Neuron (in vitro differentiated cells): ENCODE data around the gene MPV17.
"Not testable (repeated sequence)": the region's sequence is repeated elsewhere in the genome, so short reads cannot be mapped to it uniquely, and the experiment has no call there.

Experiments
- H2AFZ ChIP-seq: one replicate; pipeline ENCODE4 v1.6.1; 2013; ENCODE audit warnings: low read depth, mild to moderate bottlenecking, inconsistent platforms, low read length, moderate library complexity
- H3K27me3 ChIP-seq: one replicate; pipeline ENCODE4 v1.6.1; 2013; ENCODE audit warnings: low read length; ENCODE audit not compliant: insufficient read depth
- H3K36me3 ChIP-seq: one replicate; pipeline ENCODE4 v1.6.1; 2013; ENCODE audit warnings: low read length; ENCODE audit not compliant: insufficient read depth
- H3K4me1 ChIP-seq: one replicate; pipeline ENCODE4 v1.6.1; 2013; ENCODE audit warnings: low read length; ENCODE audit not compliant: insufficient read depth
- H3K4me3 ChIP-seq: 2 replicates; pipeline ENCODE4 v1.5.1; 2013; ENCODE audit warnings: mild to moderate bottlenecking, low read length, moderate library complexity
- H3K9me3 ChIP-seq: one replicate; pipeline ENCODE4 v1.6.1; 2013; ENCODE audit warnings: low read length

MPV17 gene

DNA sequence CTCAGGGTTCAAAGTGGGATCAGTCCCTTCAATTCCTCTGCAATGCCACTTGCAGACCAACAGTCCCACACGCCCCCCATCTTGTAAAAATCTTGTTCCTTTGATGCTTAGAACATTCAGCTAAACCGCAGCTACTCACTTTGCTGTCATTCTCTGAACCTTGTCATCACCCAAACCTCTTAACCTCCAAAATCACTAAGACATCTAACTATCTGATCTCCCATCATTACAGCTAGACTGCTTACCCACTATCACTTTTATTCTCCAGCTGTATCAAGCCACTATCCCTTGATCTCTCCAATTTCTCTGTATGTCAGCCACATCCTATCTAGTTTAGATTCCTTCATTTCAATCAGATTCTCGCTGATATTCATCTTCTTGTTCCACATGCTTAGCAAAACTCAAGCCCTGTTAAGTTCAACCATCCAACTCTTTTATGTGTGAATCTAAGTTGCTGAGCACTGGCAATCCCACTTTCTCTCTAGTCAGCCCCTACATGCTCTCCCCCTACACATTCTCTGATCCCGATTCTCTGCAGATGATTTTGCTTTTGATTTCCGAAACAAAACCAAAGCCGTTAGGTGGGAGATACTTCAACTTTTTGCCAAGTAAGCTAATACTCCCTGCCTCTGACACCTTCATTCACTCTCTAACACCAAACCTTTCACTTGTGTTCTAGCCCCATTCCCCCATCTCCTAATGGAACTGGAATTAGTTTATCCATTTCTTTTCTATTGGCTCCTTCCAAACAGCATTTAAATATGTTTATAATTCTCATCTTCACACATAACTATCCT, 29.1 kb upstream of the MPV17 start:
- Histone ChIP-seq H3K9me3 (no peaks in the 10 kb centered on the region), H3K4me1 (peaks cover 4% of the 10 kb centered on the region), H3K4me3 (no peak overlapping the region), H2AFZ (no peak overlapping the region), H3K27me3 (no peaks in the 10 kb centered on the region), H3K36me3 (peaks cover 4% of the 10 kb centered on the region)

- no peak overlapping the region for H2AFZ ChIP-seq
- no peaks in the 10 kb centered on the region for H3K4me1 ChIP-seq
- no peaks in the 10 kb centered on the region for H3K27me3 ChIP-seq
- no peaks in the 10 kb centered on the region for H3K9me3 ChIP-seq
- peaks cover 4% of the 10 kb centered on the region for H3K36me3 ChIP-seq
- H3K4me3 ChIP-seq, result no peak overlapping the region
These were observed 27.3 kb upstream of the MPV17 start for GRCh38 chr2:27350106-27350693.

DNA sequence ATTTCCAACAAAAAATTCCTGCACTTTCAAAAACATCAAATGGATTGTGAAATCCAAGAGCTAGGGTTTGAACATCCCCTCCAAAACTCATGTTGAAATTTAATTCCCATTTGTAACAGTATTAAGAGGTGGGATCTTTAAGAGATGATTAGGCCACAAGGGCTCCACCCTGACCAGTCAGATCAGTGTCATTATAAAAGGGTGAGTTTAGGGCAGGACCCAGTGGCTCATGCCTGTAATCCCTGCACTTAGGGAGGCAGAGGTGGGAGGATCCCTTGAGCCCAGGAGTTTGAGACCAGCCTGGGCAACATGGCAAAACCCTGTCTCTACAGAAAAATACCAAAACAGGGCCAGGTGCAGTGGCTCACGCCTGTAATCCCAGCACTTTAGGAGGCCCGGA, 24.7 kb upstream of the MPV17 start:
- Histone ChIP-seq H3K9me3 (no peaks in the 10 kb centered on the region), H3K4me1 (no peaks in the 10 kb centered on the region), H3K4me3 (no peak overlapping the region), H2AFZ (no peak overlapping the region), H3K36me3 (peaks cover 14% of the 10 kb centered on the region), H3K27me3 (no peaks in the 10 kb centered on the region)

GRCh38 chr2:27336173-27336572, 13.3 kb upstream of the MPV17 start:
- peaks cover 71% of the 10 kb centered on the region for H3K36me3 ChIP-seq
- H3K4me1 ChIP-seq, result no peaks in the 10 kb centered on the region

GRCh38 chr2:27335311-27335710, 12.4 kb upstream of the MPV17 start:
- no peaks in the 10 kb centered on the region for H3K27me3 ChIP-seq
- H3K4me3 ChIP-seq, result no peak overlapping the region
- H3K4me1 ChIP-seq, result no peaks in the 10 kb centered on the region
- peaks cover 68% of the 10 kb centered on the region for H3K36me3 ChIP-seq
- no peaks in the 10 kb centered on the region for H3K9me3 ChIP-seq
- no peak overlapping the region for H2AFZ ChIP-seq

More at GRCh38 chr2:27336173-27336572, 13.3 kb upstream of the MPV17 start:
- no peaks in the 10 kb centered on the region for H3K27me3 ChIP-seq
- no peak overlapping the region for H3K4me3 ChIP-seq
- H2AFZ ChIP-seq, result no peak overlapping the region
- H3K9me3 ChIP-seq, result no peaks in the 10 kb centered on the region

- no peaks in the 10 kb centered on the region for H3K9me3 ChIP-seq
- H3K4me1 ChIP-seq, result peaks cover 18% of the 10 kb centered on the region
- no peaks in the 10 kb centered on the region for H3K27me3 ChIP-seq
- H3K4me3 ChIP-seq, result no peak overlapping the region
- no peak overlapping the region for H2AFZ ChIP-seq
- H3K36me3 ChIP-seq, result peaks cover 39% of the 10 kb centered on the region
These were observed 1.8 kb upstream of the MPV17 start for GRCh38 chr2:27324720-27325119.

- peak overlapping the region; percentile 78 for H3K4me3 ChIP-seq
- no peaks in the 10 kb centered on the region for H3K27me3 ChIP-seq
- no peaks in the 10 kb centered on the region for H3K9me3 ChIP-seq
- peaks cover 29% of the 10 kb centered on the region for H3K36me3 ChIP-seq
- H2AFZ ChIP-seq, result no peak overlapping the region
- H3K4me1 ChIP-seq, result peaks cover 18% of the 10 kb centered on the region
These were observed 844 bp upstream of the MPV17 start for GRCh38 chr2:27323596-27324285.

DNA sequence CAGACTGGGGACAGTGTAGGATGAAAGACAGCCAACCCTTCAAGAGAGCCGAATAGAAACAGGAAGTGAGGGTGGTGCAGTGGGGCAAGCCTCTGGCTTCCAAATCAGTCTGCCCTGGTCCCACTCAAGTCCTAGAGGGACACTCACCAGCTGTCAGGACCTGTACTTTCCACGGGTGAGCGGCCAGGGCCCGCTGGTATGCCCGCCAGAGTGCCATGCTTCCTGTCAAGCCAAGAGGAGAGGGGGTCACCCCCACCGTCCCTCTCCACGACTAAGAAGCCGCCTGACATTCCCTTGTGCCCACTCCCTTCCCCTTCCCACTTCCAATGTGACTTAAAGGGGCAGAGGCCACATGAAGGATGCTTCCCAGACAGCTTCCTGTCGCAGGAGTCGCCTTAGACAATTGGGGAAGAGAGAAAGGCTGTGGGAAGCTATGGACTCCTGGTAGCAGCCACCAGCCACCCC, 564 bp downstream of the MPV17 start:
- Histone ChIP-seq H3K36me3 (peaks cover 18% of the 10 kb centered on the region), H3K4me1 (peaks cover 18% of the 10 kb centered on the region), H3K9me3 (no peaks in the 10 kb centered on the region), H2AFZ (peak overlapping the region; percentile 10), H3K27me3 (no peaks in the 10 kb centered on the region), H3K4me3 (peak overlapping the region; percentile 78)

GRCh38 chr2:27320958-27321543, 1.8 kb downstream of the MPV17 start:
- no peak overlapping the region for H3K4me3 ChIP-seq
- no peak overlapping the region for H2AFZ ChIP-seq
- no peaks in the 10 kb centered on the region for H3K27me3 ChIP-seq
- peaks cover 15% of the 10 kb centered on the region for H3K36me3 ChIP-seq
- H3K4me1 ChIP-seq, result peaks cover 18% of the 10 kb centered on the region
- H3K9me3 ChIP-seq, result no peaks in the 10 kb centered on the region

- not testable (repeated sequence) for H3K4me3 ChIP-seq
These were observed 3.1 kb downstream of the MPV17 start for GRCh38 chr2:27319839-27320238.

GRCh38 chr2:27316655-27317412, 6.1 kb downstream of the MPV17 start:
- Histone ChIP-seq H3K27me3 (no peaks in the 10 kb centered on the region), H2AFZ (no peak overlapping the region), H3K4me1 (peaks cover under 1% of the 10 kb centered on the region), H3K9me3 (no peaks in the 10 kb centered on the region), H3K36me3 (peaks cover 15% of the 10 kb centered on the region), H3K4me3 (no peak overlapping the region)

More at GRCh38 chr2:27319839-27320238, 3.1 kb downstream of the MPV17 start:
- H2AFZ ChIP-seq, H3K36me3 ChIP-seq, H3K9me3 ChIP-seq, H3K27me3 ChIP-seq: not testable (repeated sequence)
- H3K4me1 ChIP-seq, result peaks cover 18% of the 10 kb centered on the region

DNA sequence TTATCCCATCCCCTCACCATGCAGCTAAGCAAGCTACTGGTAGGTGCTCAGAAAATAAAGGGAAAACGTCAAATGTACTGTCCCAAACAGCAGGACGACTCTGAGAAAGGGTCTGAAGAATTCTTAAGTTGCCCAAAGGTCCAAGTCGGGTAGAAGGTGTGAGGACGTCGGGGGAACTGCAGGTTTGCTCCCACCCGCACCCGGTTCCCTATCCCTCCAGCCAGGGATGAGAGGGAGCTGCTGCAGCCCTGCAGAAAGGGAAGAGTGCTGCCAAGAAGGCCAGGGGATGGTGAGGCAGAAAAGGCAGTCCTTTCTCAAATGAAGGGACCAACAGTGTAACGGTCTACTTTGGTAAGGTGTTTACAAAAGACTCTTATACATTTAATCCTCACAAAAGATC, 7.8 kb downstream of the MPV17 start:
- Histone ChIP-seq H3K36me3 (peaks cover 23% of the 10 kb centered on the region), H3K4me1 (no peaks in the 10 kb centered on the region), H2AFZ (no peak overlapping the region), H3K9me3 (no peaks in the 10 kb centered on the region), H3K4me3 (no peak overlapping the region), H3K27me3 (no peaks in the 10 kb centered on the region)
